Large intestine (tissue), 3 donors: ENCODE measurements around the gene KLHL11. TPM values are rescaled to one million over a fixed set of nuclear protein-coding genes. Genes with fewer than 3 reads are reported as not detected.
"Not testable (repeated sequence)": the region's sequence is repeated elsewhere in the genome, so short reads cannot be mapped to it uniquely, and the experiment has no call there.

Source experiments
- DNase-seq, 2 donors: peaks; one replicate each; pipeline versions ENCODE4 v3.0.0 to v3.0.0-alpha.2; 2013
- H3K27ac ChIP-seq: one replicate; pipeline ENCODE4 v1.5.1; 2013; ENCODE audit warnings: low read length
- H3K27me3 ChIP-seq: 2 replicates; pipeline ENCODE4 v1.6.1; 2013; ENCODE audit warnings: low read length; ENCODE audit not compliant: control insufficient read depth, insufficient read depth
- H3K36me3 ChIP-seq: 2 replicates; pipeline ENCODE4 v1.6.1; 2013; ENCODE audit warnings: low read length; ENCODE audit not compliant: control insufficient read depth, insufficient read depth
- H3K4me1 ChIP-seq: one replicate; pipeline ENCODE4 v1.6.1; 2013; ENCODE audit warnings: low read length; ENCODE audit not compliant: control insufficient read depth, insufficient read depth
- H3K4me3 ChIP-seq: one replicate; pipeline ENCODE4 v1.5.1; 2013; ENCODE audit warnings: low read length
- H3K9me3 ChIP-seq: one replicate; pipeline ENCODE4 v1.6.1; 2013; ENCODE audit warnings: mild to moderate bottlenecking, low read depth, low read length, moderate library complexity; ENCODE audit not compliant: control insufficient read depth
- WGBS: methylation state at CpG from one replicate; pipeline ENCODE4 v1.1.5; 2013; ENCODE audit warnings: low lambda C conversion rate; ENCODE audit not compliant: insufficient coverage; 5-methylcytosine and 5-hydroxymethylcytosine counted together
- polyA plus RNA-seq: library from polyadenylated mRNA; unstranded; fragments of 120-200 nt; gene quantifications from one replicate; pipeline ENCODE4 v1.2.1, GENCODE V29; 2013

Gene KLHL11
- polyA plus RNA-seq, 1 donor, result 5.6 TPM

GRCh38 chr17:41888332-41888965 lies 23.2 kb upstream of the KLHL11 start:
- Histone ChIP-seq H3K4me1 (peaks cover 8% of the 10 kb centered on the region), H3K4me3 (no peak overlapping the region), H3K27me3 (no peaks in the 10 kb centered on the region), H3K36me3 (peaks cover 88% of the 10 kb centered on the region), H3K27ac (no peak overlapping the region), H3K9me3 (no peaks in the 10 kb centered on the region)
- DNase-seq, result no peak
- WGBS, result no CpG with 5 or more reads among the region's 6 CpGs

GRCh38 chr17:41885733-41886132 lies 20.5 kb upstream of the KLHL11 start:
- no peaks in the 10 kb centered on the region for H3K27me3 ChIP-seq
- no peaks in the 10 kb centered on the region for H3K4me1 ChIP-seq
- H3K36me3 ChIP-seq, result peaks cover 84% of the 10 kb centered on the region
- no peak for DNase-seq
- H3K27ac ChIP-seq, result no peak overlapping the region
- no peaks in the 10 kb centered on the region for H3K9me3 ChIP-seq
- H3K4me3 ChIP-seq, result no peak overlapping the region
- WGBS, result no CpG with 5 or more reads among the region's 6 CpGs

- Histone ChIP-seq H3K4me3 (no peak overlapping the region), H3K9me3 (no peaks in the 10 kb centered on the region), H3K27ac (no peak overlapping the region), H3K4me1 (no peaks in the 10 kb centered on the region), H3K27me3 (no peaks in the 10 kb centered on the region), H3K36me3 (peaks cover 92% of the 10 kb centered on the region)
- DNase-seq, result no peak
- whole genome bisulfite sequencing, result no CpG with 5 or more reads among the region's 6 CpGs
These were observed 17.5 kb upstream of the KLHL11 start for GRCh38 chr17:41882756-41883155.

- Histone ChIP-seq H3K36me3 (peaks cover 72% of the 10 kb centered on the region), H3K4me1 (no peaks in the 10 kb centered on the region), H3K4me3 (no peak overlapping the region), H3K9me3 (peaks cover 5% of the 10 kb centered on the region), H3K27me3 (no peaks in the 10 kb centered on the region), H3K27ac (no peak overlapping the region)
- no peak for DNase-seq
- no CpG with 5 or more reads among the region's 4 CpGs for WGBS
These were observed 14.9 kb upstream of the KLHL11 start for GRCh38 chr17:41880130-41880529.

DNA sequence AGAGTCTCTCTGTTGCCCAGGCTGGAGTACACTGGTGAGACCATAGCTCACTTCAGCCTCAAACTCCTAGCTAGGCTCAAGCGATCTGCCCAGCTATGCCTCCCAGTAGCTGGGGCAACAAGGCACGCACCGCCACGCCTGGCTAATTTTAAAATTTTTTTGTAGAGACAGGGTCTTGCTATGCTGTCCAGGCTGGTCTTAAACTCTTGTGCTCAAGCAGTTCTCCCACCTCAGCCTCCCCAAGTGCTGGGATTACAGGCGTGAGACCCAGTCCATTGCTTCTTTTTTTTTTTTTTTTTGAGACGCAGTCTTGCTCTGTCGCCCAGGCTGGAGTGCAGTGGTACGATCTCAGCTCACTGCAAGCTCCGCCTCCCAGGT lies 9.1 kb upstream of the KLHL11 start:
- peaks cover 69% of the 10 kb centered on the region for H3K36me3 ChIP-seq
- not testable (repeated sequence) for DNase-seq, H3K9me3 ChIP-seq, H3K27ac ChIP-seq, H3K27me3 ChIP-seq, H3K4me3 ChIP-seq, H3K4me1 ChIP-seq
- WGBS, result no CpG with 5 or more reads among the region's 9 CpGs

- H3K4me1 ChIP-seq, result no peaks in the 10 kb centered on the region
- no peak overlapping the region for H3K4me3 ChIP-seq
- no peaks in the 10 kb centered on the region for H3K27me3 ChIP-seq
- no peak overlapping the region for H3K27ac ChIP-seq
- DNase-seq, result no peak
- H3K9me3 ChIP-seq, result peaks cover 7% of the 10 kb centered on the region
- WGBS, result no CpG with 5 or more reads among the region's 10 CpGs
- H3K36me3 ChIP-seq, result peaks cover 68% of the 10 kb centered on the region
These were observed 8.5 kb upstream of the KLHL11 start for GRCh38 chr17:41873559-41874292.

GRCh38 chr17:41871789-41872188 lies 6.6 kb upstream of the KLHL11 start:
- H3K4me1 ChIP-seq, result no peaks in the 10 kb centered on the region
- H3K27me3 ChIP-seq, result no peaks in the 10 kb centered on the region
- no peak for DNase-seq
- H3K27ac ChIP-seq, result no peak overlapping the region
- WGBS, result no CpG with 5 or more reads among the region's 10 CpGs
- peaks cover 67% of the 10 kb centered on the region for H3K36me3 ChIP-seq
- peaks cover 7% of the 10 kb centered on the region for H3K9me3 ChIP-seq
- H3K4me3 ChIP-seq, result no peak overlapping the region

- Histone ChIP-seq H3K27ac (no peak overlapping the region), H3K4me3 (no peak overlapping the region), H3K27me3 (no peaks in the 10 kb centered on the region), H3K4me1 (no peaks in the 10 kb centered on the region), H3K36me3 (peaks cover 70% of the 10 kb centered on the region), H3K9me3 (peaks cover 5% of the 10 kb centered on the region)
- WGBS, result no CpG with 5 or more reads among the region's 7 CpGs
- DNase-seq, result no peak
These were observed 5.4 kb upstream of the KLHL11 start for GRCh38 chr17:41870627-41871026.

- Histone ChIP-seq H3K4me1 (no peaks in the 10 kb centered on the region), H3K4me3 (no peak overlapping the region), H3K27ac (no peak overlapping the region), H3K36me3 (peaks cover 69% of the 10 kb centered on the region), H3K27me3 (no peaks in the 10 kb centered on the region), H3K9me3 (peaks cover under 1% of the 10 kb centered on the region)
- no CpG with 5 or more reads among the region's 2 CpGs for WGBS
- DNase-seq, result no peak
These were observed 4.9 kb upstream of the KLHL11 start for GRCh38 chr17:41870097-41870496.

DNA sequence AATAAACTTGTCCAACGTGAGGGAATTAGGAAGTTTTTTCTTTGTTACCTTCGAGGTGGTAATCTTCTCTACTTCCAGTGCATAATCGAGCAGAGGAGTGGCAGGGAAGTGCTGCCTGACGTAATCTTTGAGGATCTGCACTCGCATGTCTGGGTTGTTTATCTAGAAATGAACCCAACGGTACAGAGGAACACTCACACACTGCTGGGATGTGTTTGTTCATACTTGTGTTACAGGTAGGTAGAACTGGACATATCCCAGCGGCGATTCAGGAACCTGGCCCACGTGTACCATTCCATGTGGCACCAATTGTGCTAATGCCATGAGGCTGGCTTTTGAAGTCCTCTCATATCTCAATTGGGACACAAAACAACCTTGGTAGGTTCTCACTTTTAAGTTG lies 4.2 kb upstream of the KLHL11 start:
- Histone ChIP-seq H3K4me1 (no peaks in the 10 kb centered on the region), H3K36me3 (peaks cover 66% of the 10 kb centered on the region), H3K27me3 (no peaks in the 10 kb centered on the region), H3K27ac (no peak overlapping the region), H3K9me3 (no peaks in the 10 kb centered on the region), H3K4me3 (no peak overlapping the region)
- DNase-seq, result no peak
- 80% methylated on average over 1 of the region's 9 CpGs for WGBS

DNA sequence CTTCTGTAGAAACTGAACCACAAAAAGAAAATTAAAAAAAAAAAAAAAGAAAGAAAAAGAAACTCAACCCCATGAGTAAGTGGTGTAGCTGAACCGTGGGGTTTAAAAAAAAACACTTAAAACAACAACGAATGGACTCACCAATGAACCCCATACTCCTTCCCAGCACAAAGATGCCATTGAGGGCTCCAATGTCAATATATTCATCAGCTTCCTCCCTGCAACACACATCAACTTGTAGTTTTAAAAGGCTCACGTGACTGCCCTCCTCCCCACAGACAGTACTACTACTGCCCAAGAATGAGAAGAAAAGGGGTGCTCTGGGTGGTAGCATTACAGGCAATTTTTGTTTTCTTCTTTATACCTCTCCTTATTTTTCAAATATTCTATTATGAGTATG lies 3.3 kb upstream of the KLHL11 start:
- peaks cover 59% of the 10 kb centered on the region for H3K36me3 ChIP-seq
- no peaks in the 10 kb centered on the region for H3K9me3 ChIP-seq
- no peak for DNase-seq
- H3K4me3 ChIP-seq, result no peak overlapping the region
- H3K27ac ChIP-seq, result no peak overlapping the region
- no peaks in the 10 kb centered on the region for H3K27me3 ChIP-seq
- H3K4me1 ChIP-seq, result peaks cover 8% of the 10 kb centered on the region
- no CpG with 5 or more reads among the region's 3 CpGs for WGBS
